C4-2B (cell line): ENCODE results near the gene SEZ6L.

ENCODE experiments used
- CTCF ChIP-seq: fragments of 450-650 bp; conservative IDR thresholded peaks from 2 replicates; pipeline ENCODE4 v1.5.1; 2017; ENCODE audit warnings: mild to moderate bottlenecking
- ZFX ChIP-seq: fragments of 450-650 bp; IDR thresholded peaks from 2 replicates; pipeline ENCODE4 v1.6.1; 2017

- TF ChIP-seq ZFX: no peak
- no peak for TF ChIP-seq CTCF
These were observed 129.5 kb downstream of the SEZ6L start for GRCh38 chr22:26298605-26299310.
